A673 (cell line): Measurements from ENCODE around the gene PAK5. TPM values are rescaled to one million over a fixed set of nuclear protein-coding genes. Genes with fewer than 3 reads are reported as not detected.

Experiments used
- BruUV-seq: library from RNA; stranded (reverse); fragments of 400-500 nt; replicated peaks from 2 replicates; lab custom pipeline; 2021; lab: Mats Ljungman, UMichigan
- CTCF ChIA-PET: fragments of 300-600 bp; sonication (Branson Sonifier 250); formaldehyde crosslinking; loops from one replicate; lab custom pipeline; 2022; ENCODE audit warnings: antibody characterized with exemption; lab: Charles Lee
- POLR2A ChIA-PET: fragments of 300-600 bp; sonication (Branson Sonifier 250); formaldehyde crosslinking; loops from one replicate; lab custom pipeline; 2022; ENCODE audit warnings: antibody characterized with exemption; ENCODE audit not compliant: low non-redundant PET; lab: Charles Lee
- DNase-seq: peaks from one replicate; pipeline ENCODE4 v3.0.0-alpha.2; 2015; ENCODE audit warnings: low spot score
- H3K27ac ChIP-seq: fragments of 200-600 bp; sonication (generic); 2 replicates; pipeline ENCODE4 v1.5.1; 2016; ENCODE audit warnings: mixed run types, low read depth, mild to moderate bottlenecking, mixed read lengths, antibody characterized with exemption, low read length; ENCODE audit not compliant: poor library complexity, severe bottlenecking
- H3K27me3 ChIP-seq: fragments of 200-600 bp; sonication (generic); replicated peaks from 2 replicates; pipeline ENCODE4 v1.6.1; 2017; ENCODE audit warnings: mixed run types, low read depth, mild to moderate bottlenecking, mixed read lengths, antibody characterized with exemption, low read length; ENCODE audit not compliant: insufficient read depth, poor library complexity
- H3K36me3 ChIP-seq: fragments of 200-600 bp; sonication (generic); 2 replicates; pipeline ENCODE4 v1.6.1; 2016; ENCODE audit warnings: mixed run types, mild to moderate bottlenecking, mixed read lengths, antibody characterized with exemption, low read length; ENCODE audit not compliant: insufficient read depth, poor library complexity, severe bottlenecking
- H3K4me1 ChIP-seq: fragments of 200-600 bp; sonication (generic); 2 replicates; pipeline ENCODE4 v1.6.1; 2017; ENCODE audit warnings: mixed run types, mild to moderate bottlenecking, mixed read lengths, antibody characterized with exemption, low read length; ENCODE audit not compliant: insufficient read depth, poor library complexity, severe bottlenecking
- H3K4me3 ChIP-seq: fragments of 200-600 bp; sonication (generic); 2 replicates; pipeline ENCODE4 v1.5.1; 2016; ENCODE audit warnings: low read depth, mixed run types, mild to moderate bottlenecking, mixed read lengths, low read length; ENCODE audit not compliant: poor library complexity, severe bottlenecking
- H3K9me3 ChIP-seq: fragments of 200-600 bp; sonication (generic); 2 replicates; pipeline ENCODE4 v1.6.1; 2016; ENCODE audit warnings: mixed run types, low read depth, mild to moderate bottlenecking, mixed read lengths, antibody characterized with exemption, low read length; ENCODE audit not compliant: poor library complexity, severe bottlenecking
- EZH2 ChIP-seq: fragments of 200-600 bp; sonication (generic); IDR thresholded peaks from 2 replicates; pipeline ENCODE4 v1.6.1; 2017; ENCODE audit warnings: borderline replicate concordance, low read depth, mild to moderate bottlenecking, mixed read lengths, antibody characterized with exemption, low read length; ENCODE audit not compliant: poor library complexity, severe bottlenecking
- intact Hi-C: fragments of 100-400 bp; cut with micrococcal nuclease; formaldehyde crosslinking; loops from one replicate; pipeline ENCODE4 v1.10.0; 2022; ENCODE audit not compliant: unreplicated experiment
- total RNA-seq: library from RNA; stranded (reverse); gene quantifications from 2 replicates; pipeline ENCODE4 v1.2.3, GENCODE V29; 2021
- TF ChIP-seq, protein P1 (sequence below): fragments of 300-800, 200-600 bp; sonication (generic); conservative IDR thresholded peaks from 2 replicates; pipeline ENCODE4 v1.5.1; 2017; ENCODE audit warnings: low read depth, mild to moderate bottlenecking, antibody characterized with exemption, low read length, moderate library complexity, mixed read lengths

The PAK5 gene
- total RNA-seq, 1 experiment from 2014 or later: not detected

- H3K9me3 ChIP-seq: no peaks in the 10 kb centered on the region
- no peak overlapping the region for H3K27ac ChIP-seq
- CTCF ChIA-PET: no interaction called here
- intact Hi-C loops: no loop called here
- H3K27me3 ChIP-seq: no peaks in the 10 kb centered on the region
- no TSS peak for BruUV-seq
- DNase-seq: no peak
- POLR2A ChIA-PET: no interaction called here
- TF ChIP-seq, protein P1, sequence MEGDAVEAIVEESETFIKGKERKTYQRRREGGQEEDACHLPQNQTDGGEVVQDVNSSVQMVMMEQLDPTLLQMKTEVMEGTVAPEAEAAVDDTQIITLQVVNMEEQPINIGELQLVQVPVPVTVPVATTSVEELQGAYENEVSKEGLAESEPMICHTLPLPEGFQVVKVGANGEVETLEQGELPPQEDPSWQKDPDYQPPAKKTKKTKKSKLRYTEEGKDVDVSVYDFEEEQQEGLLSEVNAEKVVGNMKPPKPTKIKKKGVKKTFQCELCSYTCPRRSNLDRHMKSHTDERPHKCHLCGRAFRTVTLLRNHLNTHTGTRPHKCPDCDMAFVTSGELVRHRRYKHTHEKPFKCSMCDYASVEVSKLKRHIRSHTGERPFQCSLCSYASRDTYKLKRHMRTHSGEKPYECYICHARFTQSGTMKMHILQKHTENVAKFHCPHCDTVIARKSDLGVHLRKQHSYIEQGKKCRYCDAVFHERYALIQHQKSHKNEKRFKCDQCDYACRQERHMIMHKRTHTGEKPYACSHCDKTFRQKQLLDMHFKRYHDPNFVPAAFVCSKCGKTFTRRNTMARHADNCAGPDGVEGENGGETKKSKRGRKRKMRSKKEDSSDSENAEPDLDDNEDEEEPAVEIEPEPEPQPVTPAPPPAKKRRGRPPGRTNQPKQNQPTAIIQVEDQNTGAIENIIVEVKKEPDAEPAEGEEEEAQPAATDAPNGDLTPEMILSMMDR: no peak
- no peak for TF ChIP-seq EZH2
- no peaks in the 10 kb centered on the region for H3K36me3 ChIP-seq
- H3K4me3 ChIP-seq: no peak overlapping the region
- H3K4me1 ChIP-seq: no peaks in the 10 kb centered on the region
Measured at GRCh38 chr20:9597547-9597946, 241.3 kb downstream of the PAK5 start.

- Histone ChIP-seq H3K4me1 (no peaks in the 10 kb centered on the region), H3K9me3 (no peaks in the 10 kb centered on the region), H3K36me3 (no peaks in the 10 kb centered on the region), H3K27ac (no peak overlapping the region), H3K4me3 (no peak overlapping the region), H3K27me3 (no peaks in the 10 kb centered on the region)
- CTCF ChIA-PET: no interaction called here
- TF ChIP-seq, protein P1: no peak
- intact Hi-C loops: no loop called here
- no peak for DNase-seq
- POLR2A ChIA-PET: no interaction called here
- BruUV-seq: no TSS peak
Measured at GRCh38 chr20:9595763-9596162, 243.1 kb downstream of the PAK5 start.

GRCh38 chr20:9594284-9594875 lies 244.5 kb downstream of the PAK5 start:
- no TSS peak for BruUV-seq
- ChIA-PET CTCF (no interaction called here), POLR2A (no interaction called here)
- H3K4me3 ChIP-seq: no peak overlapping the region
- H3K36me3 ChIP-seq: no peaks in the 10 kb centered on the region
- H3K27ac ChIP-seq: no peak overlapping the region
- no peaks in the 10 kb centered on the region for H3K27me3 ChIP-seq
- intact Hi-C loops: no loop called here
- no peak for TF ChIP-seq EZH2
- TF ChIP-seq, protein P1: no peak
- H3K9me3 ChIP-seq: no peaks in the 10 kb centered on the region
- H3K4me1 ChIP-seq: no peaks in the 10 kb centered on the region
- DNase-seq: no peak
